NCI-H226 (cell line): Measurements from ENCODE around the gene BAAT.
"Not testable (repeated sequence)": the region's sequence is repeated elsewhere in the genome, so short reads cannot be mapped to it uniquely, and the experiment has no call there.

Experiments used
- DNase-seq: peaks from one replicate; pipeline ENCODE4 v3.0.0-alpha.2; 2015

Gene BAAT

GRCh38 chr9:101384873-101385536 is at the start of gene BAAT:
TSS of gene BAAT (minus strand) at chr9:101385006. CDS start at chr9:101371404, 13,602 bp downstream.
- DNase-seq, result not testable (repeated sequence)

- DNase-seq, result no peak
Measured at GRCh38 chr9:101433229-101433628, 48.4 kb upstream of the BAAT start.

GRCh38 chr9:101432740-101433139 is 47.9 kb upstream of the BAAT start:
- no peak for DNase-seq

- DNase-seq, result no peak
Measured at GRCh38 chr9:101432171-101432570, 47.4 kb upstream of the BAAT start.

GRCh38 chr9:101429736-101430135 is 44.9 kb upstream of the BAAT start:
- DNase-seq, result no peak

- DNase-seq, result no peak
Measured at GRCh38 chr9:101428909-101429308, 44.1 kb upstream of the BAAT start.

GRCh38 chr9:101427957-101428655 is 43.3 kb upstream of the BAAT start:
- DNase-seq, result no peak

GRCh38 chr9:101427358-101427757 is 42.6 kb upstream of the BAAT start:
- no peak for DNase-seq

GRCh38 chr9:101421653-101422065 is 36.9 kb upstream of the BAAT start:
- no peak for DNase-seq

- DNase-seq, result no peak
Measured at GRCh38 chr9:101419863-101420262, 35.1 kb upstream of the BAAT start.

- peak; percentile 36 for DNase-seq
Measured at GRCh38 chr9:101418518-101419430, 34.0 kb upstream of the BAAT start.

GRCh38 chr9:101417977-101418376 is 33.2 kb upstream of the BAAT start:
- peak; percentile 6 for DNase-seq

GRCh38 chr9:101417389-101417788 is 32.6 kb upstream of the BAAT start:
- no peak for DNase-seq

- DNase-seq, result no peak
Measured at GRCh38 chr9:101415578-101415977, 30.8 kb upstream of the BAAT start.

- no peak for DNase-seq
Measured at GRCh38 chr9:101414839-101415238, 30.0 kb upstream of the BAAT start.

GRCh38 chr9:101409079-101409477 is 24.3 kb upstream of the BAAT start:
- DNase-seq, result no peak

GRCh38 chr9:101408374-101409078 is 23.7 kb upstream of the BAAT start:
- DNase-seq, result no peak

- DNase-seq, result no peak
Measured at GRCh38 chr9:101403516-101404285, 18.9 kb upstream of the BAAT start.

GRCh38 chr9:101400120-101400519 is 15.3 kb upstream of the BAAT start:
- no peak for DNase-seq

GRCh38 chr9:101399643-101399970 is 14.8 kb upstream of the BAAT start:
- no peak for DNase-seq

- no peak for DNase-seq
Measured at GRCh38 chr9:101398930-101399642, 14.3 kb upstream of the BAAT start.
